ENCODE results near the gene DLG1.

Gene DLG1

GRCh38 chr3:197015790-197016736 lies 282.3 kb downstream of the DLG1 start:
- Mint-ChIP-seq H3K27me3 (no peaks in the 10 kb centered on the region), H3K4me3 (no peak overlapping the region), H3K4me1 (no peaks in the 10 kb centered on the region), H3K27ac (no peak overlapping the region), H3K9me3 (no peaks in the 10 kb centered on the region), H3K36me3 (no peaks in the 10 kb centered on the region)

- H3K27me3 Mint-ChIP-seq, result no peaks in the 10 kb centered on the region
- no peak overlapping the region for H3K27ac Mint-ChIP-seq
- H3K4me1 Mint-ChIP-seq, result no peaks in the 10 kb centered on the region
- H3K4me3 Mint-ChIP-seq, result no peak overlapping the region
- H3K9me3 Mint-ChIP-seq, result no peaks in the 10 kb centered on the region
- no peaks in the 10 kb centered on the region for H3K36me3 Mint-ChIP-seq
These were observed 283.4 kb downstream of the DLG1 start for GRCh38 chr3:197014942-197015575.

GRCh38 chr3:197014024-197014423 lies 284.4 kb downstream of the DLG1 start:
- Mint-ChIP-seq H3K36me3 (no peaks in the 10 kb centered on the region), H3K4me1 (no peaks in the 10 kb centered on the region), H3K4me3 (no peak overlapping the region), H3K27me3 (no peaks in the 10 kb centered on the region), H3K9me3 (no peaks in the 10 kb centered on the region), H3K27ac (no peak overlapping the region)

GRCh38 chr3:197012540-197012883 lies 285.9 kb downstream of the DLG1 start:
- Mint-ChIP-seq H3K36me3 (no peaks in the 10 kb centered on the region), H3K4me1 (no peaks in the 10 kb centered on the region), H3K27ac (no peak overlapping the region)

GRCh38 chr3:197011780-197012539 lies 286.5 kb downstream of the DLG1 start:
- Mint-ChIP-seq H3K27ac (no peak overlapping the region), H3K4me1 (no peaks in the 10 kb centered on the region)

More at GRCh38 chr3:197012540-197012883, 285.9 kb downstream of the DLG1 start:
- no peak overlapping the region for H3K4me3 Mint-ChIP-seq
- no peaks in the 10 kb centered on the region for H3K27me3 Mint-ChIP-seq
- H3K9me3 Mint-ChIP-seq, result no peaks in the 10 kb centered on the region

GRCh38 chr3:197010556-197011351 lies 287.7 kb downstream of the DLG1 start:
- Mint-ChIP-seq H3K4me1 (no peaks in the 10 kb centered on the region), H3K27me3 (no peaks in the 10 kb centered on the region), H3K9me3 (no peaks in the 10 kb centered on the region), H3K27ac (no peak overlapping the region), H3K36me3 (no peaks in the 10 kb centered on the region), H3K4me3 (no peak overlapping the region)

More at GRCh38 chr3:197011780-197012539, 286.5 kb downstream of the DLG1 start:
- H3K36me3 Mint-ChIP-seq, result no peaks in the 10 kb centered on the region
- no peaks in the 10 kb centered on the region for H3K9me3 Mint-ChIP-seq
- H3K27me3 Mint-ChIP-seq, result no peaks in the 10 kb centered on the region
- H3K4me3 Mint-ChIP-seq, result no peak overlapping the region

GRCh38 chr3:197009532-197010019 lies 288.8 kb downstream of the DLG1 start:
- peaks cover 1% of the 10 kb centered on the region for H3K4me1 Mint-ChIP-seq
- no peaks in the 10 kb centered on the region for H3K9me3 Mint-ChIP-seq
- H3K27me3 Mint-ChIP-seq, result no peaks in the 10 kb centered on the region
- H3K36me3 Mint-ChIP-seq, result no peaks in the 10 kb centered on the region
- H3K27ac Mint-ChIP-seq, result no peak overlapping the region
- no peak overlapping the region for H3K4me3 Mint-ChIP-seq

GRCh38 chr3:197008436-197009209 lies 289.8 kb downstream of the DLG1 start:
- Mint-ChIP-seq H3K4me1 (peaks cover 8% of the 10 kb centered on the region), H3K27me3 (no peaks in the 10 kb centered on the region), H3K36me3 (no peaks in the 10 kb centered on the region), H3K27ac (no peak overlapping the region), H3K9me3 (no peaks in the 10 kb centered on the region), H3K4me3 (no peak overlapping the region)

- Mint-ChIP-seq H3K27ac (no peak overlapping the region), H3K27me3 (no peaks in the 10 kb centered on the region), H3K4me3 (no peak overlapping the region), H3K36me3 (no peaks in the 10 kb centered on the region), H3K9me3 (no peaks in the 10 kb centered on the region), H3K4me1 (peaks cover 8% of the 10 kb centered on the region)
These were observed 290.5 kb downstream of the DLG1 start for GRCh38 chr3:197007953-197008352.

GRCh38 chr3:197007296-197007940 lies 291.0 kb downstream of the DLG1 start:
- Mint-ChIP-seq H3K9me3 (no peaks in the 10 kb centered on the region), H3K4me1 (peaks cover 8% of the 10 kb centered on the region), H3K27ac (no peak overlapping the region), H3K36me3 (no peaks in the 10 kb centered on the region), H3K27me3 (no peaks in the 10 kb centered on the region), H3K4me3 (no peak overlapping the region)

- Mint-ChIP-seq H3K9me3 (no peaks in the 10 kb centered on the region), H3K4me3 (no peak overlapping the region), H3K27me3 (no peaks in the 10 kb centered on the region), H3K4me1 (peaks cover 8% of the 10 kb centered on the region), H3K27ac (no peak overlapping the region), H3K36me3 (no peaks in the 10 kb centered on the region)
These were observed 291.6 kb downstream of the DLG1 start for GRCh38 chr3:197006860-197007259.

GRCh38 chr3:197006446-197006845 lies 292.0 kb downstream of the DLG1 start:
- Mint-ChIP-seq H3K27ac (no peak overlapping the region), H3K4me1 (peaks cover 13% of the 10 kb centered on the region), H3K27me3 (no peaks in the 10 kb centered on the region), H3K4me3 (no peak overlapping the region), H3K36me3 (no peaks in the 10 kb centered on the region), H3K9me3 (no peaks in the 10 kb centered on the region)

- Mint-ChIP-seq H3K4me3 (peak overlapping the region; percentile 84), H3K9me3 (no peaks in the 10 kb centered on the region), H3K36me3 (no peaks in the 10 kb centered on the region), H3K27me3 (no peaks in the 10 kb centered on the region), H3K4me1 (peaks cover 14% of the 10 kb centered on the region), H3K27ac (peak overlapping the region; percentile 90)
These were observed 294.7 kb downstream of the DLG1 start for GRCh38 chr3:197003461-197004385.
